ENCODE measurements around the gene DDX39A.

DNA sequence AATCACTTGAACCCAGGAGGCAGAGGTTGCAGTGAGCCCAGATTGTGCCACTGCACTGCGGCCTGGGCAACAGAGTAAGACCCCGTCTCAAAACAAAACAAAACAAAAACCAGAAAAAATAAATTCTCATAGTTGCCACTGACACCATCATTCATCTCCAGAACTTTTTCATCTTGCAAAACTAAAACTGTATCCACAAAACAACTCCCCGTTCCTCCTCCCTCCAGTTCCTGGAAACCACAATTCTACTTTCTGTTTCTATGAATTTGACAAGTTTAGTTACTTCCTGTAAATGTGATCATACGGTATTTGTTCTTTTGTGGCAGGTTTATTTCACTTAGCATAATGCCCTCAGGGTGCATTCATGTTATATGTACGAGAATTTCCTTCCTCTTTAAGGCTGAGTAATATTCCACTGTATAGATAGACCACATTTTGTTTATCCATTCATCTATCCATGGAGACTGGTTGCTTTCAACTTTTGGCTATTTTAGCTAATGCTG, 51.1 kb downstream of the DDX39A start:
- TF ChIP-seq POLR2A (IDR thresholded peaks at IDR 0.05) = no peak
- TF ChIP-seq, protein P1, sequence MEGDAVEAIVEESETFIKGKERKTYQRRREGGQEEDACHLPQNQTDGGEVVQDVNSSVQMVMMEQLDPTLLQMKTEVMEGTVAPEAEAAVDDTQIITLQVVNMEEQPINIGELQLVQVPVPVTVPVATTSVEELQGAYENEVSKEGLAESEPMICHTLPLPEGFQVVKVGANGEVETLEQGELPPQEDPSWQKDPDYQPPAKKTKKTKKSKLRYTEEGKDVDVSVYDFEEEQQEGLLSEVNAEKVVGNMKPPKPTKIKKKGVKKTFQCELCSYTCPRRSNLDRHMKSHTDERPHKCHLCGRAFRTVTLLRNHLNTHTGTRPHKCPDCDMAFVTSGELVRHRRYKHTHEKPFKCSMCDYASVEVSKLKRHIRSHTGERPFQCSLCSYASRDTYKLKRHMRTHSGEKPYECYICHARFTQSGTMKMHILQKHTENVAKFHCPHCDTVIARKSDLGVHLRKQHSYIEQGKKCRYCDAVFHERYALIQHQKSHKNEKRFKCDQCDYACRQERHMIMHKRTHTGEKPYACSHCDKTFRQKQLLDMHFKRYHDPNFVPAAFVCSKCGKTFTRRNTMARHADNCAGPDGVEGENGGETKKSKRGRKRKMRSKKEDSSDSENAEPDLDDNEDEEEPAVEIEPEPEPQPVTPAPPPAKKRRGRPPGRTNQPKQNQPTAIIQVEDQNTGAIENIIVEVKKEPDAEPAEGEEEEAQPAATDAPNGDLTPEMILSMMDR (IDR thresholded peaks at IDR 0.05) = no peak

Measured in vagina (tissue), 2 donors.